Amniotic stem cell (primary cell): ENCODE data around the gene PEX26.
"Not testable (repeated sequence)": the region's sequence is repeated elsewhere in the genome, so short reads cannot be mapped to it uniquely, and the experiment has no call there.

Experiments
- DNase-seq: peaks from one replicate; lab custom pipeline; 2025; lab: John Stamatoyannopoulos, UW

Gene PEX26

GRCh38 chr22:18056807-18057474 lies 20.8 kb upstream of the PEX26 start:
- DNase-seq = no peak

- DNase-seq = peak; percentile 97
Measured at GRCh38 chr22:18057568-18058209, 20.1 kb upstream of the PEX26 start.

GRCh38 chr22:18058371-18059093 lies 19.3 kb upstream of the PEX26 start:
- DNase-seq = no peak

- no peak for DNase-seq
Measured at GRCh38 chr22:18059094-18059417, 18.7 kb upstream of the PEX26 start.

GRCh38 chr22:18059473-18059872 lies 18.3 kb upstream of the PEX26 start:
- no peak for DNase-seq

GRCh38 chr22:18059991-18060390 lies 17.8 kb upstream of the PEX26 start:
- DNase-seq = no peak

GRCh38 chr22:18060646-18061620 lies 16.9 kb upstream of the PEX26 start:
- no peak for DNase-seq

GRCh38 chr22:18062421-18062820 lies 15.4 kb upstream of the PEX26 start:
- DNase-seq = no peak

- DNase-seq = no peak
Measured at GRCh38 chr22:18063306-18063705, 14.5 kb upstream of the PEX26 start.

GRCh38 chr22:18063715-18064114 lies 14.1 kb upstream of the PEX26 start:
- DNase-seq = not testable (repeated sequence)

GRCh38 chr22:18064636-18065035 lies 13.2 kb upstream of the PEX26 start:
- DNase-seq = no peak

- no peak for DNase-seq
Measured at GRCh38 chr22:18065256-18065655, 12.5 kb upstream of the PEX26 start.

GRCh38 chr22:18066181-18066859 lies 11.5 kb upstream of the PEX26 start:
- no peak for DNase-seq

- DNase-seq = no peak
Measured at GRCh38 chr22:18067121-18067520, 10.7 kb upstream of the PEX26 start.

GRCh38 chr22:18067548-18068341 lies 10.0 kb upstream of the PEX26 start:
- DNase-seq = no peak

- DNase-seq = no peak
Measured at GRCh38 chr22:18068381-18068988, 9.3 kb upstream of the PEX26 start.

- DNase-seq = no peak
Measured at GRCh38 chr22:18069041-18069440, 8.7 kb upstream of the PEX26 start.

GRCh38 chr22:18070041-18070440 lies 7.7 kb upstream of the PEX26 start:
- DNase-seq = no peak

GRCh38 chr22:18070556-18071306 lies 7.1 kb upstream of the PEX26 start:
- no peak for DNase-seq
